HCT116 (cell line): ENCODE data around the gene RASL10A. TPM values are rescaled to one million over a fixed set of nuclear protein-coding genes. Genes with fewer than 3 reads are reported as not detected.
A peak's percentile ranks its signal among the peaks of the same experiment; 100 is the strongest.

ENCODE experiments used
- ATAC-seq: fragments of 200-7000 bp; cut with Tn5 transposase; 2 replicates; pipeline ENCODE4 v1.9.1; 2020; ENCODE audit warnings: mild to moderate bottlenecking, moderate library complexity
- BruUV-seq: library from RNA; stranded (reverse); fragments of 400-500 nt; replicated peaks from 2 replicates; lab custom pipeline; 2021; lab: Mats Ljungman, UMichigan
- CTCF ChIA-PET: fragments of 300-600 bp; sonication (Branson Sonifier 250); formaldehyde crosslinking; loops from one replicate; lab custom pipeline; 2021; ENCODE audit warnings: antibody characterized with exemption; lab: Charles Lee
- POLR2A ChIA-PET: fragments of 300-600, 350-600 bp; sonication (Branson Sonifier 250); formaldehyde crosslinking; loops from one replicate; lab custom pipeline; 2021; ENCODE audit warnings: antibody characterized with exemption; lab: Charles Lee
- RAD21 ChIA-PET, 2 experiments: fragments of 300-600 bp; sonication (Branson Sonifier 250); formaldehyde crosslinking; loops; one replicate each; lab custom pipeline; 2023; ENCODE audit warnings: low total read pairs in 2 of 2; ENCODE audit not compliant: uncharacterized antibody in 2 of 2, unreplicated experiment in 2 of 2, low non-redundant PET in 1 of 2; lab: Charles Lee
- DNase-seq: peaks from one replicate; pipeline ENCODE4 v3.0.0-alpha.2; 2010; ENCODE audit warnings: low read depth, low spot score
- H2AFZ ChIP-seq: fragments of 200-600 bp; shearing (Covaris generic), sonication (generic); 2 replicates; pipeline ENCODE4 v1.6.1; 2017; ENCODE audit warnings: low read depth, mixed run types, mixed read lengths, antibody characterized with exemption, low read length; ENCODE audit not compliant: poor library complexity, severe bottlenecking
- H3K27ac ChIP-seq: 2 replicates; pipeline ENCODE4 v1.5.1; 2012; ENCODE audit warnings: low read depth, low read length
- H3K27me3 ChIP-seq: fragments of 200-600 bp; sonication (generic); 2 replicates; pipeline ENCODE4 v1.6.1; 2016; ENCODE audit warnings: mixed run types, low read length, mixed read lengths; ENCODE audit not compliant: insufficient read depth
- H3K36me3 ChIP-seq, 2 experiments: fragments of 200-500 bp in 1 of 2; fragments of 200-600 bp in 1 of 2; sonication (Bioruptor generic) in 1 of 2; sonication (generic) in 1 of 2; 2 replicates each; pipeline versions ENCODE4 v1.5.1 to v1.6.1; 2014 to 2016; ENCODE audit warnings: low read length in 2 of 2, inconsistent platforms in 1 of 2, mixed read lengths in 1 of 2, mixed run types in 1 of 2; ENCODE audit not compliant: insufficient read depth in 2 of 2, control insufficient read depth in 1 of 2
- H3K4me1 ChIP-seq, 2 experiments: fragments of 200-600 bp in 1 of 2; sonication (generic) in 1 of 2; 2 replicates each; pipeline versions ENCODE4 v1.5.1 to v1.6.1; 2012 to 2017; ENCODE audit warnings: low read length in 2 of 2, inconsistent platforms in 1 of 2, mild to moderate bottlenecking in 1 of 2, mixed read lengths in 1 of 2, mixed run types in 1 of 2, moderate library complexity in 1 of 2; ENCODE audit not compliant: insufficient read depth in 2 of 2, control insufficient read depth in 1 of 2
- H3K4me2 ChIP-seq: fragments of 200-600 bp; sonication (generic); 2 replicates; pipeline ENCODE4 v1.6.1; 2017; ENCODE audit warnings: mixed run types, low read length, mixed read lengths
- H3K4me3 ChIP-seq, 2 experiments: fragments of 200-600 bp in 1 of 2; sonication (generic) in 1 of 2; replicated peaks in 1 of 2; 2 replicates each; pipeline ENCODE4 v1.5.1; 2011 to 2016; ENCODE audit warnings: low read length in 2 of 2, control low read depth in 1 of 2, low read depth in 1 of 2, mild to moderate bottlenecking in 1 of 2, mixed read lengths in 1 of 2, mixed run types in 1 of 2
- H3K79me2 ChIP-seq: fragments of 200-600 bp; sonication (generic); 2 replicates; pipeline ENCODE4 v1.6.1; 2017; ENCODE audit warnings: mild to moderate bottlenecking, mixed run types, low read length, moderate library complexity, mixed read lengths; ENCODE audit not compliant: insufficient read depth
- H3K9ac ChIP-seq: fragments of 200-600 bp; sonication (generic); 2 replicates; pipeline ENCODE4 v1.6.1; 2016; ENCODE audit warnings: low read length, mixed read lengths
- H3K9me2 ChIP-seq: fragments of 200-600 bp; sonication (generic), shearing (Covaris generic); 2 replicates; pipeline ENCODE4 v1.6.1; 2017; ENCODE audit warnings: mixed run types, mild to moderate bottlenecking, moderate library complexity; ENCODE audit not compliant: insufficient read depth
- H3K9me3 ChIP-seq, 2 experiments: fragments of 200-500 bp in 1 of 2; fragments of 200-600 bp in 1 of 2; sonication (Bioruptor generic) in 1 of 2; sonication (generic) in 1 of 2; 2 replicates each; pipeline ENCODE4 v1.6.1; 2014 to 2017; ENCODE audit warnings: low read length in 2 of 2, mixed read lengths in 2 of 2, inconsistent platforms in 1 of 2, low read depth in 1 of 2, mild to moderate bottlenecking in 1 of 2, mixed run types in 1 of 2, moderate library complexity in 1 of 2; ENCODE audit not compliant: control insufficient read depth in 1 of 2, insufficient read depth in 1 of 2
- H4K20me1 ChIP-seq: fragments of 200-600 bp; sonication (generic), shearing (Covaris generic); 2 replicates; pipeline ENCODE4 v1.6.1; 2017; ENCODE audit warnings: mixed run types, mild to moderate bottlenecking, moderate library complexity; ENCODE audit not compliant: insufficient read depth
- EZH2 ChIP-seq: fragments of 200-600 bp; sonication (generic); IDR thresholded peaks from 2 replicates; pipeline ENCODE4 v1.6.1; 2017; ENCODE audit warnings: antibody characterized with exemption, mixed run types
- JUND ChIP-seq: IDR thresholded peaks from 2 replicates; pipeline ENCODE4 v1.6.1; 2012
- POLR2A ChIP-seq: IDR thresholded peaks from 2 replicates; pipeline ENCODE4 v1.7.0; 2011; ENCODE audit warnings: borderline replicate concordance; ENCODE audit not compliant: insufficient read depth, insufficient read length; ENCODE audit errors: extremely low read depth
- RAD21 ChIP-seq: IDR thresholded peaks from 2 replicates; pipeline ENCODE4 v1.6.1; 2012; ENCODE audit warnings: low read depth, mild to moderate bottlenecking
- SIN3A ChIP-seq: IDR thresholded peaks from 2 replicates; pipeline ENCODE4 v1.6.1; 2012; ENCODE audit warnings: low read depth
- SP1 ChIP-seq: IDR thresholded peaks from 2 replicates; pipeline ENCODE4 v1.6.1; 2012; ENCODE audit warnings: low read depth
- YY1 ChIP-seq: IDR thresholded peaks from 2 replicates; pipeline ENCODE4 v1.6.1; 2011; ENCODE audit warnings: low read length, low read depth, moderate library complexity, mild to moderate bottlenecking; ENCODE audit not compliant: insufficient replicate concordance; ENCODE audit errors: extremely low read depth
- intact Hi-C: fragments of 100-400 bp; cut with micrococcal nuclease; formaldehyde crosslinking; loops from 2 replicates; pipeline ENCODE4 v1.10.0; 2022
- total RNA-seq: library from RNA; stranded (reverse); gene quantifications from one replicate; pipeline ENCODE4 v1.2.1, GENCODE V29; 2021; ENCODE audit not compliant: unreplicated experiment
- TF ChIP-seq, protein P1 (sequence below): IDR thresholded peaks from 2 replicates; pipeline ENCODE4 v1.6.1; 2012; ENCODE audit warnings: low read depth
- TF ChIP-seq, protein P2 (sequence below): IDR thresholded peaks from 2 replicates; pipeline ENCODE4 v1.6.1; 2012
- TF ChIP-seq, protein P3 (sequence below): IDR thresholded peaks from 2 replicates; pipeline ENCODE4 v1.6.1; 2012

The RASL10A gene
- total RNA-seq, 1 experiment from 2014 or later: 0.96 TPM

DNA sequence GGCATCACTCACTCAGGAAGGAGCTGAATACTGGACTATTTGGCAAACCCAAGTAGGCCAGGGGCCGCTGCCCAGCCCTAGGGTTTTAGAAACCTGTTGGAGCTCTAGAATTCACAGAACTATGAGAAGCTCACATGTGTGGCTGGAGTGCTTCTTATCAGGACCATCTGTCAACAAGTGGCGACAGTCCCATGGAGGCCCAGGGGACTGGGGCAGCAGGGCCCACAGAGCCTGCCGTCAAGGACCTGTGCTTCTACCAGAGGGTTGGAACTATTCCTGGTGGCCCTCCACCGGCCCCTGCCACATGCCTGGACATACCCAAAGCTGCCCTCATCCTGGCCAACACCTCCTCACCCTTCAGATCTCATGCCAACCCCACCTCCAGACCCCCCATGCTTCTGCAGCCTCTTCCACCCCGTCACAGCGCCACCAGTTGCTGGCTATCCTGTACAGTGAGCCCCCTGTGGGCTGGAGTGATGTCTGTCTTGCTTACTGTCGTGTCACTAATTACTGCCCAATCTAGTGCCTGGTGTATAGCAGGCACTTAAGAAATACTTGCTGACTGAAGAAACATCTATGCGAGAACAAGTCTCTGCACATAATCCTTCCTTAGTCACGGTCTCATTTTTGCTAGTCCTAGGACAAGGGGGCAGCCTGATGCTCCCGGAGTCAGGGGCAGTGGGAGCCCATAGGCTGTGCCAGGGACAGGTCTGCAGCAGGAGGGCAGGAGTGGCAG is 27.2 kb upstream of the RASL10A start:
- H3K9me2 ChIP-seq: no peaks in the 10 kb centered on the region
- no peak for DNase-seq
- H3K9me3 ChIP-seq: no peaks in the 10 kb centered on the region
- H3K4me1 ChIP-seq: peaks cover 24 to 33% of the 10 kb centered on the region in 2 experiments
- no peak overlapping the region for H3K4me3 ChIP-seq
- ChIA-PET POLR2A (no interaction called here), RAD21 (no interaction called here)
- H3K4me2 ChIP-seq: peak overlapping the region; percentile 57
- H3K27ac ChIP-seq: peak overlapping the region; percentile 32; the same call in 1 of the 2 replicates
- TF ChIP-seq, protein P1, sequence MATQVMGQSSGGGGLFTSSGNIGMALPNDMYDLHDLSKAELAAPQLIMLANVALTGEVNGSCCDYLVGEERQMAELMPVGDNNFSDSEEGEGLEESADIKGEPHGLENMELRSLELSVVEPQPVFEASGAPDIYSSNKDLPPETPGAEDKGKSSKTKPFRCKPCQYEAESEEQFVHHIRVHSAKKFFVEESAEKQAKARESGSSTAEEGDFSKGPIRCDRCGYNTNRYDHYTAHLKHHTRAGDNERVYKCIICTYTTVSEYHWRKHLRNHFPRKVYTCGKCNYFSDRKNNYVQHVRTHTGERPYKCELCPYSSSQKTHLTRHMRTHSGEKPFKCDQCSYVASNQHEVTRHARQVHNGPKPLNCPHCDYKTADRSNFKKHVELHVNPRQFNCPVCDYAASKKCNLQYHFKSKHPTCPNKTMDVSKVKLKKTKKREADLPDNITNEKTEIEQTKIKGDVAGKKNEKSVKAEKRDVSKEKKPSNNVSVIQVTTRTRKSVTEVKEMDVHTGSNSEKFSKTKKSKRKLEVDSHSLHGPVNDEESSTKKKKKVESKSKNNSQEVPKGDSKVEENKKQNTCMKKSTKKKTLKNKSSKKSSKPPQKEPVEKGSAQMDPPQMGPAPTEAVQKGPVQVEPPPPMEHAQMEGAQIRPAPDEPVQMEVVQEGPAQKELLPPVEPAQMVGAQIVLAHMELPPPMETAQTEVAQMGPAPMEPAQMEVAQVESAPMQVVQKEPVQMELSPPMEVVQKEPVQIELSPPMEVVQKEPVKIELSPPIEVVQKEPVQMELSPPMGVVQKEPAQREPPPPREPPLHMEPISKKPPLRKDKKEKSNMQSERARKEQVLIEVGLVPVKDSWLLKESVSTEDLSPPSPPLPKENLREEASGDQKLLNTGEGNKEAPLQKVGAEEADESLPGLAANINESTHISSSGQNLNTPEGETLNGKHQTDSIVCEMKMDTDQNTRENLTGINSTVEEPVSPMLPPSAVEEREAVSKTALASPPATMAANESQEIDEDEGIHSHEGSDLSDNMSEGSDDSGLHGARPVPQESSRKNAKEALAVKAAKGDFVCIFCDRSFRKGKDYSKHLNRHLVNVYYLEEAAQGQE: no peak
- TF ChIP-seq JUND (no peak), SIN3A (no peak)
- TF ChIP-seq, all 23 proteins: peak for 0
- Histone ChIP-seq H3K36me3 (peaks cover 26 to 29% of the 10 kb centered on the region in 2 experiments), H3K9ac (no peak overlapping the region), H2AFZ (no peak overlapping the region), H3K79me2 (no peaks in the 10 kb centered on the region), H4K20me1 (no peaks in the 10 kb centered on the region; the same call in 1 of the 2 replicates), H3K27me3 (no peaks in the 10 kb centered on the region)
- intact Hi-C loops: no loop called here
- CTCF ChIA-PET: interaction anchor here (1.4 kb wide), 1 partner anchor 16 kb away, joined by 3 read pairs; no protein-coding TSS in a partner anchor
- no peak for ATAC-seq
- no TSS peak for BruUV-seq

DNA sequence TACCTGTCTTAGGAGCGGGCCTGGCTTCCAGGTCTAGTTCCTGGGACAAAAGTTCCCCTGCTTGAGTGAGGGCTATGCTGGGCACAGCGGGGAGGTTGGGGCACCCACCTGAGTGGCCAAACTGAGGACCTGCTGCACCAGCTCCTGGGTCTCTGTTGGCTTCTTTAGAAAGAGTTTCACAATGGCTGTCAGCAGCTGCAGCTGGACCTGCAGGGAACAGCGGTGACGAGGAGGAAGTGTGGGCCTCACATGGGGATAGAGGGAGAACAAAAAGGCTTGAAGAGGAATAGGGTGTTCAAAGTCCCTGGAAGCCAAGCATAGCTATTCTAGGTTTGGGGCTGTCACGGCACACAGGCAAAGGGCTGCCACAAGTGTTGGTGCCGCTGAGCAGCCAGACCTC is 26.7 kb upstream of the RASL10A start:
- Histone ChIP-seq H3K79me2 (no peaks in the 10 kb centered on the region), H3K27me3 (no peaks in the 10 kb centered on the region), H3K9ac (no peak overlapping the region), H3K9me3 (no peaks in the 10 kb centered on the region), H3K4me2 (no peak overlapping the region), H2AFZ (no peak overlapping the region), H4K20me1 (no peaks in the 10 kb centered on the region; the same call in 1 of the 2 replicates), H3K36me3 (peaks cover 22 to 25% of the 10 kb centered on the region in 2 experiments), H3K9me2 (no peaks in the 10 kb centered on the region), H3K27ac (no peak overlapping the region), H3K4me1 (peaks cover 24 to 33% of the 10 kb centered on the region in 2 experiments), H3K4me3 (no peak overlapping the region)
- ChIA-PET RAD21 (no interaction called here), POLR2A (no interaction called here), CTCF (no interaction called here)
- no TSS peak for BruUV-seq
- ATAC-seq (no peak), DNase-seq (no peak)
- intact Hi-C loops: no loop called here
- no peak for TF ChIP-seq EZH2
- TF ChIP-seq YY1: no peak
- TF ChIP-seq, protein P2, sequence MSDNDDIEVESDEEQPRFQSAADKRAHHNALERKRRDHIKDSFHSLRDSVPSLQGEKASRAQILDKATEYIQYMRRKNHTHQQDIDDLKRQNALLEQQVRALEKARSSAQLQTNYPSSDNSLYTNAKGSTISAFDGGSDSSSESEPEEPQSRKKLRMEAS: no peak
- TF ChIP-seq SP1: no peak
- TF ChIP-seq, protein P3, sequence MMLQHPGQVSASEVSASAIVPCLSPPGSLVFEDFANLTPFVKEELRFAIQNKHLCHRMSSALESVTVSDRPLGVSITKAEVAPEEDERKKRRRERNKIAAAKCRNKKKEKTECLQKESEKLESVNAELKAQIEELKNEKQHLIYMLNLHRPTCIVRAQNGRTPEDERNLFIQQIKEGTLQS: no peak
- no peak for TF ChIP-seq RAD21
- TF ChIP-seq POLR2A: no peak
